HepG2 (cell line): Measurements from ENCODE around the gene MGLL. TPM values are rescaled to one million over a fixed set of nuclear protein-coding genes. Genes with fewer than 3 reads are reported as not detected.

Experiments used
- ATAC-seq: fragments of 200-7000 bp; cut with Tn5 transposase; 3 replicates; pipeline ENCODE4 v1.9.1; 2020; ENCODE audit warnings: mild to moderate bottlenecking, moderate library complexity
- BruUV-seq: library from RNA; stranded (reverse); fragments of 400-500 nt; replicated peaks from 2 replicates; lab custom pipeline; 2021; lab: Mats Ljungman, UMichigan
- CTCF ChIA-PET: fragments of 300-600 bp; formaldehyde crosslinking; extraction: SDS; loops from one replicate; lab custom pipeline; 2021; ENCODE audit warnings: low total read pairs, inconsistent platforms, low intra/inter-chr PET ratio; lab: Yijun Ruan, JAX
- POLR2A ChIA-PET: fragments of 350-600 bp; sonication (Branson Sonifier 250); formaldehyde crosslinking; loops from one replicate; lab custom pipeline; 2020; ENCODE audit warnings: antibody characterized with exemption, inconsistent platforms; lab: Yijun Ruan, JAX
- DNase-seq: peaks from one replicate; pipeline ENCODE4 v3.0.0-alpha.2; 2015; ENCODE audit warnings: low spot score
- FAIRE-seq: peaks from 3 replicates; lab custom pipeline; 2011; peaks lifted over from hg19 to GRCh38; lab: Jason Lieb, UNC
- H2AFZ ChIP-seq: one replicate; pipeline ENCODE4 v1.6.1; 2011; ENCODE audit warnings: low read length, inconsistent platforms
- H3K27ac ChIP-seq: fragments of 300-600 bp; 3 replicates; pipeline ENCODE4 v1.8.0; 2011; ENCODE audit warnings: mixed run types, mild to moderate bottlenecking, mixed read lengths, low read length, inconsistent platforms; ENCODE audit not compliant: insufficient read depth; ENCODE audit errors: extremely low read length
- H3K27me3 ChIP-seq, 2 experiments: fragments of 200-600 bp in 1 of 2; 2 replicates in 1 of 2; 3 replicates in 1 of 2; pipeline versions ENCODE4 v1.6.0 to v1.8.0; 2011; ENCODE audit warnings: low read length in 2 of 2, mild to moderate bottlenecking in 2 of 2, moderate library complexity in 2 of 2, inconsistent platforms in 1 of 2; ENCODE audit not compliant: insufficient read depth in 2 of 2, control insufficient read depth in 1 of 2
- H3K36me3 ChIP-seq, 2 experiments: fragments of 200-600 bp in 1 of 2; replicated peaks in 1 of 2; 2 replicates in 1 of 2; 3 replicates in 1 of 2; pipeline versions ENCODE4 v1.5.1 to v1.8.0; 2011; ENCODE audit warnings: low read length in 2 of 2, inconsistent platforms in 1 of 2; ENCODE audit not compliant: insufficient read depth in 2 of 2, control insufficient read depth in 1 of 2
- H3K4me1 ChIP-seq: 2 replicates; pipeline ENCODE4 v1.5.1; 2012; ENCODE audit warnings: low read length, inconsistent platforms; ENCODE audit not compliant: insufficient read depth
- H3K4me2 ChIP-seq: 2 replicates; pipeline ENCODE4 v1.6.0; 2011; ENCODE audit warnings: low read depth, low read length, inconsistent platforms
- H3K4me3 ChIP-seq, 3 experiments: fragments of 200-600 bp in 1 of 3; sonication (generic), shearing (Covaris generic) in 1 of 3; replicated peaks in 1 of 3; 2 replicates each; pipeline ENCODE4 v1.5.1; 2011 to 2016; ENCODE audit warnings: low read length in 3 of 3, inconsistent platforms in 2 of 3, low read depth in 2 of 3, mild to moderate bottlenecking in 2 of 3, control low read depth in 1 of 3, mixed read lengths in 1 of 3; ENCODE audit not compliant: insufficient read depth in 1 of 3
- H3K79me2 ChIP-seq: one replicate; pipeline ENCODE4 v1.6.1; 2011; ENCODE audit warnings: low read length, inconsistent platforms; ENCODE audit not compliant: insufficient read depth
- H3K9ac ChIP-seq: 2 replicates; pipeline ENCODE4 v1.6.0; 2011; ENCODE audit warnings: mild to moderate bottlenecking, low read depth, low read length, inconsistent platforms; ENCODE audit not compliant: insufficient read depth
- H3K9me3 ChIP-seq: 2 replicates; pipeline ENCODE4 v1.5.1; 2012; ENCODE audit warnings: mild to moderate bottlenecking, low read length
- H4K20me1 ChIP-seq: 2 replicates; pipeline ENCODE4 v1.6.0; 2011; ENCODE audit warnings: inconsistent platforms, mild to moderate bottlenecking, low read length, moderate library complexity; ENCODE audit not compliant: insufficient read depth
- AHR ChIP-seq: IDR thresholded peaks from 2 replicates; pipeline ENCODE4 v1.6.1; 2018; ENCODE audit warnings: missing genetic modification reagents, missing compliant biosample characterization
- ASH2L ChIP-seq: fragments of 300-600, 200-600 bp; sonication (generic); IDR thresholded peaks from 2 replicates; pipeline ENCODE4 v1.7.0; 2017; ENCODE audit warnings: low read depth, mild to moderate bottlenecking, moderate library complexity, mixed read lengths, low read length; ENCODE audit not compliant: insufficient read length
- BHLHE40 ChIP-seq: IDR thresholded peaks from 2 replicates; pipeline ENCODE4 v1.6.1; 2011; ENCODE audit warnings: low read length, improper control_type of control experiment
- CHCHD3 ChIP-seq: sonication (generic); formaldehyde crosslinking; IDR thresholded peaks from 2 replicates; pipeline ENCODE4 v1.8.0; 2022; ENCODE audit warnings: mild to moderate bottlenecking, missing genetic modification reagents, moderate library complexity
- GPN1 ChIP-seq: sonication (generic); formaldehyde crosslinking; IDR thresholded peaks from 2 replicates; pipeline ENCODE4 v1.5.1; 2020; ENCODE audit warnings: missing genetic modification reagents, borderline replicate concordance
- HMG20B ChIP-seq: conservative IDR thresholded peaks from 2 replicates; pipeline ENCODE4 v1.6.1; 2016; ENCODE audit warnings: missing genetic modification reagents, missing compliant biosample characterization
- KAT7 ChIP-seq: IDR thresholded peaks from 2 replicates; pipeline ENCODE4 v1.6.1; 2018; ENCODE audit warnings: borderline replicate concordance, missing compliant biosample characterization
- KMT2B ChIP-seq: IDR thresholded peaks from 2 replicates; pipeline ENCODE4 v1.6.1; 2016; ENCODE audit warnings: missing genetic modification reagents, missing compliant biosample characterization
- MXD4 ChIP-seq: IDR thresholded peaks from 2 replicates; pipeline ENCODE4 v1.6.1; 2016; ENCODE audit warnings: mild to moderate bottlenecking, missing biosample characterization, missing genetic modification reagents
- PHB2 ChIP-seq: fragments of 450-650 bp; IDR thresholded peaks from 2 replicates; pipeline ENCODE4 v1.6.1; 2018; ENCODE audit not compliant: partially characterized antibody
- POLR2AphosphoS5 ChIP-seq: IDR thresholded peaks from 2 replicates; pipeline ENCODE4 v1.6.1; 2012; ENCODE audit warnings: low read depth, low read length
- RXRB ChIP-seq: IDR thresholded peaks from 2 replicates; pipeline ENCODE4 v1.6.1; 2016; ENCODE audit warnings: borderline replicate concordance, missing genetic modification reagents, missing compliant biosample characterization
- SETDB1 ChIP-seq: sonication (generic); formaldehyde crosslinking; IDR thresholded peaks from 2 replicates; pipeline ENCODE4 v1.5.1; 2020; ENCODE audit warnings: missing genetic modification reagents, mild to moderate bottlenecking, borderline replicate concordance
- ZNF180 ChIP-seq: sonication (generic); formaldehyde crosslinking; IDR thresholded peaks from 2 replicates; pipeline ENCODE4 v1.4.0; 2020; ENCODE audit warnings: low read depth, missing genetic modification reagents, borderline replicate concordance
- ZNF335 ChIP-seq: sonication (generic); formaldehyde crosslinking; IDR thresholded peaks from 2 replicates; pipeline ENCODE4 v1.4.0; 2020; ENCODE audit warnings: missing genetic modification reagents
- ZNF337 ChIP-seq: sonication (generic); formaldehyde crosslinking; IDR thresholded peaks from 2 replicates; pipeline ENCODE4 v1.5.1; 2020; ENCODE audit warnings: missing genetic modification reagents, low read depth, mild to moderate bottlenecking, borderline replicate concordance
- ZNF354B ChIP-seq: sonication (generic); formaldehyde crosslinking; IDR thresholded peaks from 2 replicates; pipeline ENCODE4 v1.8.0; 2022; ENCODE audit warnings: mild to moderate bottlenecking, missing genetic modification reagents
- ZNF451 ChIP-seq: sonication (generic); formaldehyde crosslinking; IDR thresholded peaks from 2 replicates; pipeline ENCODE4 v1.5.0; 2020; ENCODE audit warnings: mild to moderate bottlenecking, missing genetic modification reagents
- ZNF720 ChIP-seq: sonication (generic); formaldehyde crosslinking; IDR thresholded peaks from 2 replicates; pipeline ENCODE4 v1.4.0; 2020; ENCODE audit warnings: missing genetic modification reagents
- ZNF839 ChIP-seq: sonication (generic); formaldehyde crosslinking; IDR thresholded peaks from 2 replicates; pipeline ENCODE4 v1.4.0; 2020; ENCODE audit warnings: missing genetic modification reagents, mild to moderate bottlenecking, borderline replicate concordance
- WGBS: methylation state at CpG from one replicate; pipeline ENCODE4 v1.1.6; 2017; ENCODE audit warnings: low lambda C conversion rate; 5-methylcytosine and 5-hydroxymethylcytosine counted together
- in situ Hi-C: cut with HindIII; loops from 2 replicates; pipeline ENCODE4 v1.10.0; 2017; ENCODE audit warnings: low pct_unique_long_range_greater_than_20kb; ENCODE audit not compliant: extremely low pct_ligation_motif_present
- intact Hi-C: fragments of 100-400 bp; cut with micrococcal nuclease; formaldehyde crosslinking; loops from one replicate; pipeline ENCODE4 v1.10.0; 2022; ENCODE audit not compliant: unreplicated experiment
- polyA plus RNA-seq, 8 experiments: library from polyadenylated mRNA; depleted of rRNA in 3 of 8; stranded (reverse) in 7 of 8; unstranded in 1 of 8; fragments of >200 nt; fragmentation: Illumina TruSeq in 4 of 8; extraction: Trizol in 4 of 8; gene quantifications; 2 replicates each; pipeline versions ENCODE4 v1.2.1 to v1.2.3, GENCODE V29; 2011 to 2016; ENCODE audit warnings: low read depth in 4 of 8, missing spikeins in 1 of 8, mixed read lengths in 1 of 8; ENCODE audit not compliant: insufficient read depth in 1 of 8
- total RNA-seq, 5 experiments: library from RNA; depleted of rRNA; stranded (reverse); fragments of >200 nt; fragmentation: Illumina TruSeq; extraction: Trizol; gene quantifications; 2 replicates each; pipeline ENCODE4 v1.2.3, GENCODE V29; 2016; ENCODE audit warnings: low read depth in 1 of 5
- TF ChIP-seq, protein P1 (sequence below): sonication (generic); formaldehyde crosslinking; conservative IDR thresholded peaks from 2 replicates; pipeline ENCODE4 v1.8.1; 2023; ENCODE audit warnings: missing genetic modification reagents
- TF ChIP-seq, protein P2 (sequence below): sonication (generic); formaldehyde crosslinking; IDR thresholded peaks from 2 replicates; pipeline ENCODE4 v1.4.0; 2020; ENCODE audit warnings: missing genetic modification reagents
- TF ChIP-seq, protein P3 (sequence below): sonication (generic); formaldehyde crosslinking; IDR thresholded peaks from 2 replicates; pipeline ENCODE4 v1.4.0; 2020; ENCODE audit warnings: missing genetic modification reagents, borderline replicate concordance

MGLL gene
- total and polyA plus RNA-seq, 2 of the 13 experiments (the other 11 are each of a cell fraction or from before 2014, with no cell fraction given) = not detected

DNA sequence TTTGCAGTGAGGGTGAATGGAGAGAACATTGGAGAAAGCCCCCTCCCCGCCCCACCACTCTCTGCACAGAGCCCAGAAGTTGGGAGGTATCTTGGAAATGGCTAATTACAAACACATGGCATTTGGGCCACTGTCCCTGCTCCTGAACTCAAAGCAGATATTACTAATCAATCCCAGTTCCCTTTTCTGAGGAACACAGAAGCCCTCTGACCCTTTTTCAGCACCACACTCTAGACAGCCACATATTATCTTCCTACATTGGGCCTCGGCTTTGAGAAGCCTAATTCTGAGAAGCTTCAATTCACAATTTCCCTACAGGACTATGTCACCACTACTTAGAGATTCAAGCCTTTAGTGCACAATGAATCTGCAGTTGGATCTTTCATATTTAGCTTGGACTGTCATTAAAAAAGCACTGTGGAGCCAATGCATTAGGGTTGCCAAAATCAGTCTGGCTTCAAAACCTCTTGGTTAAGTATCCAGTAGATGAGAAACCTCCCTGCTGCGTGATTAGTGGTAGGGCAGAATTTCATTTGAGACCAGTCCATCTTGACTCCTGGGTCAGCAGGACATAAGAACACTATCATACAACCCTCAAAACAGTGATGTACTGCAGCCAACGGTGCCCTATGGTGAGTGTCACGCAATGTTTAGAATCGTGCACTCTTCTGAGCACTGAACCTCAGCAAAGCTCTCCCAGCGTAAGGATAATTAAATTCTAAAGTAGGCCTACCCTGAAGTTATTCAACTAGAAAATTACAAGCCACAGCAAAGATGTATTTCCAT, 26.1 kb downstream of the MGLL start (continued):
- TF ChIP-seq KMT2B (no peak), POLR2AphosphoS5 (no peak), AHR (CRISPR knock-in tag) (no peak), GPN1 (CRISPR knock-in tag) (no peak), KAT7 (CRISPR knock-in tag) (no peak), ASH2L (no peak), ZNF354B (CRISPR knock-in tag) (no peak), CHCHD3 (CRISPR knock-in tag) (no peak), ZNF451 (CRISPR knock-in tag) (no peak), ZNF839 (no peak)
- TF ChIP-seq, protein P1, sequence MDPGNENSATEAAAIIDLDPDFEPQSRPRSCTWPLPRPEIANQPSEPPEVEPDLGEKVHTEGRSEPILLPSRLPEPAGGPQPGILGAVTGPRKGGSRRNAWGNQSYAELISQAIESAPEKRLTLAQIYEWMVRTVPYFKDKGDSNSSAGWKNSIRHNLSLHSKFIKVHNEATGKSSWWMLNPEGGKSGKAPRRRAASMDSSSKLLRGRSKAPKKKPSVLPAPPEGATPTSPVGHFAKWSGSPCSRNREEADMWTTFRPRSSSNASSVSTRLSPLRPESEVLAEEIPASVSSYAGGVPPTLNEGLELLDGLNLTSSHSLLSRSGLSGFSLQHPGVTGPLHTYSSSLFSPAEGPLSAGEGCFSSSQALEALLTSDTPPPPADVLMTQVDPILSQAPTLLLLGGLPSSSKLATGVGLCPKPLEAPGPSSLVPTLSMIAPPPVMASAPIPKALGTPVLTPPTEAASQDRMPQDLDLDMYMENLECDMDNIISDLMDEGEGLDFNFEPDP = no peak

DNA sequence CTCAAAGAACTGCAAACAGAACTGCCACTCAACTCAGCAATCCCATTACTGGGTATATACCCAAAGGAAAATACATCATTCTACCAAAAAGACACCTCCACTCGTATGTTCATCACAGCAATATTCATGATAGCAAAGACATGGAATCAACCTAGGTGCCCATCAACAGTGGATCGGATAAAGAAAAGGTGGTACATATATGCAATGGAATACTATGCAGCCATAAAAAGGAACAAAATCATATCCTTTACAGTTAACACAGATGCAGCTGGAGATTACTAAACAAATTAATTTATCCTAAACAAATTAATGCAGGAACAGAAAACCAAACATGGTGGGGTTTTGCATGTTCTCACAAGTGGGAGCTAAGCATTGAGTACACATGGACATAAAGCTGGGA, 27.3 kb downstream of the MGLL start:
- H3K36me3 ChIP-seq = no peaks in the 10 kb centered on the region
- no peak overlapping the region for H2AFZ ChIP-seq
- BruUV-seq = no TSS peak
- WGBS = 48% methylated on average over 2 of the region's 2 CpGs
- H4K20me1 ChIP-seq = no peaks in the 10 kb centered on the region
- peaks cover under 1 to 9% of the 10 kb centered on the region in 2 experiments; a peak in 3 of 5 replicates for H3K27me3 ChIP-seq
- no peaks in the 10 kb centered on the region for H3K79me2 ChIP-seq
- no peaks in the 10 kb centered on the region for H3K4me1 ChIP-seq
- in situ Hi-C loops = no loop called here
- CTCF ChIA-PET = no interaction called here
- no peak for ATAC-seq
- no peak overlapping the region for H3K4me2 ChIP-seq
- intact Hi-C loops = no loop called here
- FAIRE-seq = no peak
- POLR2A ChIA-PET = no interaction called here
- no peak overlapping the region for H3K9ac ChIP-seq
- no peaks in the 10 kb centered on the region for H3K9me3 ChIP-seq
- no peak for DNase-seq
- no peak overlapping the region for H3K27ac ChIP-seq
- H3K4me3 ChIP-seq = no peak overlapping the region
- no peak for TF ChIP-seq SETDB1 (CRISPR knock-in tag)
- TF ChIP-seq, protein P2, sequence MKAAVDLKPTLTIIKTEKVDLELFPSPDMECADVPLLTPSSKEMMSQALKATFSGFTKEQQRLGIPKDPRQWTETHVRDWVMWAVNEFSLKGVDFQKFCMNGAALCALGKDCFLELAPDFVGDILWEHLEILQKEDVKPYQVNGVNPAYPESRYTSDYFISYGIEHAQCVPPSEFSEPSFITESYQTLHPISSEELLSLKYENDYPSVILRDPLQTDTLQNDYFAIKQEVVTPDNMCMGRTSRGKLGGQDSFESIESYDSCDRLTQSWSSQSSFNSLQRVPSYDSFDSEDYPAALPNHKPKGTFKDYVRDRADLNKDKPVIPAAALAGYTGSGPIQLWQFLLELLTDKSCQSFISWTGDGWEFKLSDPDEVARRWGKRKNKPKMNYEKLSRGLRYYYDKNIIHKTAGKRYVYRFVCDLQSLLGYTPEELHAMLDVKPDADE (CRISPR knock-in tag) = no peak
- no peak for TF ChIP-seq PHB2
- TF ChIP-seq ZNF180 (CRISPR knock-in tag) = no peak
- TF ChIP-seq ZNF335 (CRISPR knock-in tag) = no peak
- TF ChIP-seq BHLHE40 = no peak
- TF ChIP-seq ZNF337 (CRISPR knock-in tag) = no peak
- TF ChIP-seq ZNF720 = no peak
- no peak for TF ChIP-seq HMG20B
- TF ChIP-seq RXRB (CRISPR knock-in tag) = no peak
- TF ChIP-seq MXD4 (CRISPR knock-in tag) = no peak
- TF ChIP-seq, protein P3, sequence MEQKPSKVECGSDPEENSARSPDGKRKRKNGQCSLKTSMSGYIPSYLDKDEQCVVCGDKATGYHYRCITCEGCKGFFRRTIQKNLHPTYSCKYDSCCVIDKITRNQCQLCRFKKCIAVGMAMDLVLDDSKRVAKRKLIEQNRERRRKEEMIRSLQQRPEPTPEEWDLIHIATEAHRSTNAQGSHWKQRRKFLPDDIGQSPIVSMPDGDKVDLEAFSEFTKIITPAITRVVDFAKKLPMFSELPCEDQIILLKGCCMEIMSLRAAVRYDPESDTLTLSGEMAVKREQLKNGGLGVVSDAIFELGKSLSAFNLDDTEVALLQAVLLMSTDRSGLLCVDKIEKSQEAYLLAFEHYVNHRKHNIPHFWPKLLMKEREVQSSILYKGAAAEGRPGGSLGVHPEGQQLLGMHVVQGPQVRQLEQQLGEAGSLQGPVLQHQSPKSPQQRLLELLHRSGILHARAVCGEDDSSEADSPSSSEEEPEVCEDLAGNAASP (CRISPR knock-in tag) = no peak
